AG09319 (cell line): Measurements from ENCODE around the gene TAS1R3.

Source experiments
- DNase-seq: peaks from one replicate; pipeline ENCODE4 v3.0.0-alpha.2; 2010; ENCODE audit warnings: low read depth; ENCODE audit errors: extremely low read depth
- CTCF ChIP-seq: IDR thresholded peaks from 2 replicates; pipeline ENCODE4 v1.5.1; 2011; ENCODE audit warnings: low read depth, mild to moderate bottlenecking, inconsistent platforms, low read length, moderate library complexity

The TAS1R3 gene

GRCh38 chr1:1331068-1331965 lies at the start of gene TAS1R3:
Gene TAS1R3, plus strand, starts transcription at chr1:1331280. Its CDS starts 66 bp downstream, at chr1:1331346.
- TF ChIP-seq CTCF: no peak
- no peak for DNase-seq

- no peak for DNase-seq
- no peak for TF ChIP-seq CTCF
These were observed 49.4 kb upstream of the TAS1R3 start for GRCh38 chr1:1281533-1282321.

- DNase-seq: no peak
- TF ChIP-seq CTCF: no peak
These were observed 48.1 kb upstream of the TAS1R3 start for GRCh38 chr1:1282998-1283397.

- no peak for TF ChIP-seq CTCF
- no peak for DNase-seq
These were observed 47.3 kb upstream of the TAS1R3 start for GRCh38 chr1:1283821-1284220.

- no peak for TF ChIP-seq CTCF
These were observed 46.6 kb upstream of the TAS1R3 start for GRCh38 chr1:1284221-1285101.

GRCh38 chr1:1285102-1285571 lies 45.9 kb upstream of the TAS1R3 start:
- no peak for DNase-seq
- TF ChIP-seq CTCF: no peak

More at GRCh38 chr1:1284221-1285101, 46.6 kb upstream of the TAS1R3 start:
- no peak for DNase-seq
